Left ventricle myocardium inferior (tissue), 1 donor: Measurements from ENCODE around the gene DSE. TPM values are rescaled to one million over a fixed set of nuclear protein-coding genes. Genes with fewer than 3 reads are reported as not detected.
A peak's percentile ranks its signal among the peaks of the same experiment; 100 is the strongest.

Source experiments
- DNase-seq: peaks from one replicate; pipeline ENCODE4 v3.0.0-alpha.2; 2020
- H3K27ac ChIP-seq: fragments of 200-600 bp; replicated peaks from 2 replicates; pipeline ENCODE4 v1.8.0; 2021
- H3K27me3 ChIP-seq: fragments of 200-600 bp; 2 replicates; pipeline ENCODE4 v1.8.0; 2021; ENCODE audit warnings: low read depth
- H3K36me3 ChIP-seq: fragments of 200-600 bp; 2 replicates; pipeline ENCODE4 v1.8.0; 2021
- H3K4me1 ChIP-seq: fragments of 200-600 bp; 2 replicates; pipeline ENCODE4 v1.8.0; 2021
- H3K4me3 ChIP-seq: fragments of 200-600 bp; 2 replicates; pipeline ENCODE4 v1.8.0; 2021; ENCODE audit warnings: mild to moderate bottlenecking, moderate library complexity
- H3K9me3 ChIP-seq: fragments of 200-600 bp; replicated peaks from 2 replicates; pipeline ENCODE4 v1.8.0; 2021
- intact Hi-C: fragments of 100-400 bp; cut with micrococcal nuclease; formaldehyde crosslinking; loops from one replicate; pipeline ENCODE4 v1.11.0; 2022
- total RNA-seq: library from RNA; stranded (reverse); fragmentation: NEBNext Ultra II Directional; extraction: Animal tissue kit (Norgen Biotek cat#: 25700); gene quantifications from one replicate; pipeline ENCODE4 v1.2.1, GENCODE V29; 2021
- TF ChIP-seq, protein P1 (sequence below): fragments of 200-600 bp; IDR thresholded peaks from 2 replicates; pipeline ENCODE4 v1.8.0; 2021; ENCODE audit warnings: antibody characterized with exemption, mild to moderate bottlenecking, borderline replicate concordance
- donor health status: DM: no; HTN: yes; CAD: no; lungs with severe emphysema.

Gene DSE
- total RNA-seq, 1 donor from 2014 or later: 14.0 TPM

DNA sequence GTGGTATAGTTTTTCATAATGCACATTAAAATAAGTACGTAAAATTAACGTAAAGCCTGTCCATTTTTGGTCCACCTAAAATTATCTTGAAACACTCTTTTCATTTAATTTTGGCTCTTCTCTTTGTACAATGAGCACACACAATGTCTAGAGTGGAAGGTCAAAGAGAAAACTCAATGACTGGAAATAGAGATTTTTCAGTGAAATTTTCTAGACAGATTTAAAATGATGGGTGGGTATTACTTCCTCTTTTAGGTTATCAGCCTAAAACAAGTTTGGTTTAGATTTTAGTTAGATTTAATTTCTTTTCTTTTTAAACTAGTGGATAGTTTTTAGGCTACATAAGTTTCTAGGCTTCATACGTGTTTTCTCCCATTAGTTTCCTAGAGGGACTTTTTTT lies 24.9 kb downstream of the DSE start:
- peaks cover 27% of the 10 kb centered on the region for H3K4me1 ChIP-seq
- no peak for DNase-seq
- no peaks in the 10 kb centered on the region for H3K9me3 ChIP-seq
- no peak overlapping the region for H3K4me3 ChIP-seq
- H3K27me3 ChIP-seq: no peaks in the 10 kb centered on the region
- TF ChIP-seq, protein P1, sequence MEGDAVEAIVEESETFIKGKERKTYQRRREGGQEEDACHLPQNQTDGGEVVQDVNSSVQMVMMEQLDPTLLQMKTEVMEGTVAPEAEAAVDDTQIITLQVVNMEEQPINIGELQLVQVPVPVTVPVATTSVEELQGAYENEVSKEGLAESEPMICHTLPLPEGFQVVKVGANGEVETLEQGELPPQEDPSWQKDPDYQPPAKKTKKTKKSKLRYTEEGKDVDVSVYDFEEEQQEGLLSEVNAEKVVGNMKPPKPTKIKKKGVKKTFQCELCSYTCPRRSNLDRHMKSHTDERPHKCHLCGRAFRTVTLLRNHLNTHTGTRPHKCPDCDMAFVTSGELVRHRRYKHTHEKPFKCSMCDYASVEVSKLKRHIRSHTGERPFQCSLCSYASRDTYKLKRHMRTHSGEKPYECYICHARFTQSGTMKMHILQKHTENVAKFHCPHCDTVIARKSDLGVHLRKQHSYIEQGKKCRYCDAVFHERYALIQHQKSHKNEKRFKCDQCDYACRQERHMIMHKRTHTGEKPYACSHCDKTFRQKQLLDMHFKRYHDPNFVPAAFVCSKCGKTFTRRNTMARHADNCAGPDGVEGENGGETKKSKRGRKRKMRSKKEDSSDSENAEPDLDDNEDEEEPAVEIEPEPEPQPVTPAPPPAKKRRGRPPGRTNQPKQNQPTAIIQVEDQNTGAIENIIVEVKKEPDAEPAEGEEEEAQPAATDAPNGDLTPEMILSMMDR: no peak
- peaks cover 7% of the 10 kb centered on the region for H3K36me3 ChIP-seq
- no peak overlapping the region for H3K27ac ChIP-seq
- intact Hi-C loops: no loop called here

DNA sequence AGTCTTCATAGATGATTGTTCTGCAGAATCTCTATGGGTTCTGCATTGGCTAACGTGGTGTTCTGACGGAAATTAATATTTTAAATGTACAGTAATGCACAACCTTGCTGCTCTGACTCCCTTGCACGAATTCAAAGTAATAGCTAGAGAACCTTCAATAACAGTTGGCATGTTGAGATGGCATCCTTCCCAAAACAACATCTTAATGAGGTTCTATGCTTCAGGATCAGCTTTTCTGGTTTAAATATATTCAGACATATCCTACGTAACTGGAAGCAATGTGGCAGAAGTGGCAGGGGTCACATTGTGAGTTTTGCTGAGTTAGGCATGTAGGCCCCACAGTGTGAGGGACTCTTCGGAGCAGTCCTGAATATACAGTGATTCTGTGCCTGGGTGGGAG lies 25.7 kb downstream of the DSE start:
- TF ChIP-seq, protein P1: no peak
- Histone ChIP-seq H3K36me3 (peaks cover 7% of the 10 kb centered on the region), H3K4me1 (peaks cover 23% of the 10 kb centered on the region), H3K27ac (no peak overlapping the region), H3K9me3 (no peaks in the 10 kb centered on the region), H3K27me3 (no peaks in the 10 kb centered on the region), H3K4me3 (no peak overlapping the region)
- intact Hi-C loops: no loop called here
- no peak for DNase-seq

DNA sequence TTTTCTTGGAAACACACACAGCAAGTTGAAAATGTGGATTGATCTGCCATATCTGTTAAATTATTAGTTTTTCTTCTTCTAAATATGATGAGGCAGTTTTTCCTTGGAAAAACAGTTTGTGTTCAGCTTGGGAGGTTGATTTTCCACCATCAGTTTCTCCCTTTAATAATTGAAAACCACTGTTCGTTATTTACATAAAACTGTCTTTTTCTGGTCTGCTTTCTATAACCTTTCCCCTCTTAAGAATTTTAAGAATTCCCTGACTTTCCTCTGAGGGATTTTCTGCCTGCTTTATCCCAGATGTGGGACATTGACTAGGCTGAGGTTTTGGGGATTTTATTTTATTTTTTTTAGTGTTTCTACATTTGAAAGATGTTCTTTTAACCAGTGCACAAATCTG lies 27.2 kb downstream of the DSE start:
- no peaks in the 10 kb centered on the region for H3K9me3 ChIP-seq
- H3K4me3 ChIP-seq: no peak overlapping the region
- peak overlapping the region; percentile 62 for H3K27ac ChIP-seq
- no peaks in the 10 kb centered on the region for H3K27me3 ChIP-seq
- H3K36me3 ChIP-seq: peaks cover 7% of the 10 kb centered on the region
- TF ChIP-seq, protein P1: no peak
- no peak for DNase-seq
- H3K4me1 ChIP-seq: peaks cover 27% of the 10 kb centered on the region
- intact Hi-C loops: no loop called here

DNA sequence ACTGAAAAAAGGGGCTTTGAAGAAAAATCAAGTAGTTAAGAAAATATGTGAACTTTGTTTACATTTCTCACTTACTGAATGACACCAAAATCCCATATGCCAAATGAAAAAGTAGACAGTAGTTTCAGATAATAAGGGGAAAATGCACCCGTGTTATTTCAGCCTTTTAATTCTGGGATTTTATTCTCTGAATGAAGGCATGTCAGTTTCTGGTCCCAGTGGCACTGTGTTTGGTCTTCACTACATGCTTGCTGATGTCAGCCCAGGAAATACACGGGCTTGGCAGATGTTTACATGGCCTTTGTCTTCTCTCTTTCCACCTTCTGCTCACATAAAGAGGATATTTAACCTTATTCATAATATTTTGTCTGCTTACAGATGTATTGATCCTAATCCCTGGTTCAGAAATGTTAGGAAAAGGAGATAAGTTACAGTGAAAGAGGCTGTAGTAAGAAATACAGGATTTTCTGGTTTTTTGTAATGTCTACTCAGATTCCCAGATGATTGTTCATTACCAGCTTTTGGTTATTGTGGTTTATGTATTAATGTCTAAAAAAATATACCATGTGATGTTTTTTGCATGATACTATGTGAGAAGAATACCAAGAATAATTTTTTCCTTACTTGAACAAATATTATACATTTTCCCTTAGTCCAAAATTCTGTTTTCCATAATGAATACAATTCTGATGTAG lies 27.7 kb downstream of the DSE start:
- DNase-seq: no peak
- peak overlapping the region; percentile 62 for H3K27ac ChIP-seq
- TF ChIP-seq, protein P1: no peak

DNA sequence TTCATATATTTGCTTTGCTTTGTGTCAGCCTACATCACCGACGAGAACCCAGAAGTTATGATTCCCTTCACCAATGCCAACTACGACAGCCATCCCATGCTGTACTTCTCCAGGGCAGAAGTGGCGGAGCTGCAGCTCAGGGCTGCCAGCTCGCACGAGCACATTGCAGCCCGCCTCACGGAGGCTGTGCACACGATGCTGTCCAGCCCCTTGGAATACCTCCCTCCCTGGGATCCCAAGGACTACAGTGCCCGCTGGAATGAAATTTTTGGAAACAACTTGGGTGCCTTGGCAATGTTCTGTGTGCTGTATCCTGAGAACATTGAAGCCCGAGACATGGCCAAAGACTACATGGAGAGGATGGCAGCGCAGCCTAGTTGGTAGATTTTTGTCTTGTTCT lies 28.5 kb downstream of the DSE start:
- Histone ChIP-seq H3K9me3 (no peaks in the 10 kb centered on the region), H3K4me3 (no peak overlapping the region), H3K27ac (no peak overlapping the region), H3K36me3 (peaks cover 7% of the 10 kb centered on the region), H3K4me1 (peaks cover 33% of the 10 kb centered on the region), H3K27me3 (no peaks in the 10 kb centered on the region)
- TF ChIP-seq, protein P1: no peak
- no peak for DNase-seq
- intact Hi-C loops: no loop called here

More for the DNA sequence above, 27.7 kb downstream of the DSE start:
- Histone ChIP-seq H3K9me3 (no peaks in the 10 kb centered on the region), H3K4me1 (peaks cover 27% of the 10 kb centered on the region), H3K4me3 (no peak overlapping the region), H3K36me3 (peaks cover 7% of the 10 kb centered on the region), H3K27me3 (no peaks in the 10 kb centered on the region)
- intact Hi-C loops: no loop called here
